Bronchial epithelial cell (primary cell): ENCODE results near the gene KCNQ1OT1. TPM values are rescaled to one million over a fixed set of nuclear protein-coding genes. Genes with fewer than 3 reads are reported as not detected.

Experiments used
- DNase-seq: peaks from one replicate; pipeline ENCODE4 v3.0.0-alpha.2; 2010; ENCODE audit warnings: low read depth
- FAIRE-seq: peaks from 2 replicates; lab custom pipeline; 2011; peaks lifted over from hg19 to GRCh38; lab: Jason Lieb, UNC
- H3K27me3 ChIP-seq: 2 replicates; pipeline ENCODE4 v1.5.1; 2011; ENCODE audit warnings: low read length; ENCODE audit not compliant: control insufficient read depth, insufficient read depth
- H3K36me3 ChIP-seq: 2 replicates; pipeline ENCODE4 v1.5.1; 2011; ENCODE audit warnings: low read length; ENCODE audit not compliant: control insufficient read depth, insufficient read depth
- H3K4me3 ChIP-seq: 2 replicates; pipeline ENCODE4 v1.5.1; 2011; ENCODE audit warnings: mild to moderate bottlenecking, low read depth, low read length, control low read depth
- CTCF ChIP-seq: IDR thresholded peaks from 2 replicates; pipeline ENCODE4 v1.5.1; 2011; ENCODE audit warnings: mild to moderate bottlenecking, moderate library complexity, low read length, control low read depth, inconsistent platforms; ENCODE audit not compliant: insufficient read depth, severe bottlenecking
- total RNA-seq: library from RNA; depleted of rRNA; stranded (reverse); fragments of >200 nt; gene quantifications from 2 replicates; pipeline ENCODE4 v1.2.1, GENCODE V29; 2014

KCNQ1OT1 gene
- total RNA-seq, 1 donor from 2014 or later, result 0.53 TPM

- FAIRE-seq, result no peak
Observed at GRCh38 chr11:2564588-2565425, 135.0 kb downstream of the KCNQ1OT1 start.

GRCh38 chr11:2564008-2564530 is 135.7 kb downstream of the KCNQ1OT1 start:
- TF ChIP-seq CTCF, result no peak

More at GRCh38 chr11:2564588-2565425, 135.0 kb downstream of the KCNQ1OT1 start:
- H3K4me3 ChIP-seq, result no peak overlapping the region
- no peak for DNase-seq
- no peaks in the 10 kb centered on the region for H3K36me3 ChIP-seq
- no peaks in the 10 kb centered on the region for H3K27me3 ChIP-seq
- no peak for TF ChIP-seq CTCF

GRCh38 chr11:2563213-2564007 is 136.4 kb downstream of the KCNQ1OT1 start:
- no peaks in the 10 kb centered on the region for H3K27me3 ChIP-seq
- H3K4me3 ChIP-seq, result no peak overlapping the region
- FAIRE-seq, result no peak
- H3K36me3 ChIP-seq, result no peaks in the 10 kb centered on the region
- no peak for TF ChIP-seq CTCF
- no peak for DNase-seq

More at GRCh38 chr11:2564008-2564530, 135.7 kb downstream of the KCNQ1OT1 start:
- FAIRE-seq (no peak), DNase-seq (no peak)
- H3K36me3 ChIP-seq, result no peaks in the 10 kb centered on the region
- H3K4me3 ChIP-seq, result no peak overlapping the region
- H3K27me3 ChIP-seq, result no peaks in the 10 kb centered on the region

GRCh38 chr11:2562890-2563212 is 136.9 kb downstream of the KCNQ1OT1 start:
- Histone ChIP-seq H3K36me3 (no peaks in the 10 kb centered on the region), H3K4me3 (no peak overlapping the region), H3K27me3 (no peaks in the 10 kb centered on the region)
- no peak for TF ChIP-seq CTCF
- DNase-seq (no peak), FAIRE-seq (no peak)

GRCh38 chr11:2561696-2562581 is 137.9 kb downstream of the KCNQ1OT1 start:
- no peak overlapping the region for H3K4me3 ChIP-seq
- no peaks in the 10 kb centered on the region for H3K27me3 ChIP-seq
- no peaks in the 10 kb centered on the region for H3K36me3 ChIP-seq
- TF ChIP-seq CTCF, result no peak
- FAIRE-seq (no peak), DNase-seq (no peak)
